Measurements from ENCODE around the gene CIAO1.

DNA sequence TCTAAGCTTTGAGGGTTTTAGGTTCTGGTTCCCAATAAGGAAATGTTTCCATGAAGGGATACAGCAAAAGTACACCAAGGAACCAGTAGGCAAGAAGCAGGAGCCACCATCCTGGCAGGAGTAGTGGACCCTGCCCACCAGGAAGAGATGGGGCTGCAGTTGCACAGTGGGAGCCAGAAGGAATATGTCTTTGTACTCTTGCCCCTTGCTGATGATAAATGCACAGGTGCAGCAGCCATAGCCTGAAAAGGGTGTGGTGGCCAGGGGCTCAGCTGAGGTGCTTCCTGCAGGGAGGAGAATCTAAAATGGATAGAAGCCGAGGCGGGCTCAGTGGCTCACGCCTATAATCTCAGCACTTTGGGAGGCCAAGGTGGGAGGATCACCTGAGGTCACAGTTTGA is 27.8 kb upstream of the CIAO1 start:
- TF ChIP-seq, protein P1, sequence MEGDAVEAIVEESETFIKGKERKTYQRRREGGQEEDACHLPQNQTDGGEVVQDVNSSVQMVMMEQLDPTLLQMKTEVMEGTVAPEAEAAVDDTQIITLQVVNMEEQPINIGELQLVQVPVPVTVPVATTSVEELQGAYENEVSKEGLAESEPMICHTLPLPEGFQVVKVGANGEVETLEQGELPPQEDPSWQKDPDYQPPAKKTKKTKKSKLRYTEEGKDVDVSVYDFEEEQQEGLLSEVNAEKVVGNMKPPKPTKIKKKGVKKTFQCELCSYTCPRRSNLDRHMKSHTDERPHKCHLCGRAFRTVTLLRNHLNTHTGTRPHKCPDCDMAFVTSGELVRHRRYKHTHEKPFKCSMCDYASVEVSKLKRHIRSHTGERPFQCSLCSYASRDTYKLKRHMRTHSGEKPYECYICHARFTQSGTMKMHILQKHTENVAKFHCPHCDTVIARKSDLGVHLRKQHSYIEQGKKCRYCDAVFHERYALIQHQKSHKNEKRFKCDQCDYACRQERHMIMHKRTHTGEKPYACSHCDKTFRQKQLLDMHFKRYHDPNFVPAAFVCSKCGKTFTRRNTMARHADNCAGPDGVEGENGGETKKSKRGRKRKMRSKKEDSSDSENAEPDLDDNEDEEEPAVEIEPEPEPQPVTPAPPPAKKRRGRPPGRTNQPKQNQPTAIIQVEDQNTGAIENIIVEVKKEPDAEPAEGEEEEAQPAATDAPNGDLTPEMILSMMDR (IDR thresholded peaks at IDR 0.05; ENCODE audit: low read depth, low read length, missing input control) = no peak
- no peak for TF ChIP-seq EGR1 (IDR thresholded peaks at IDR 0.05; ENCODE audit: low read depth in 2 of 2)
- no peak for TF ChIP-seq REST (IDR thresholded peaks at IDR 0.05)
- no peak for TF ChIP-seq YY1 (IDR thresholded peaks at IDR 0.05)
- no peak for TF ChIP-seq SP1 (IDR thresholded peaks at IDR 0.05)
- no peak for TF ChIP-seq TAF1 (conservative IDR thresholded peaks at IDR 0.05)
- no peak for TF ChIP-seq MAX (IDR thresholded peaks at IDR 0.05)
- TF ChIP-seq ATF3 (IDR thresholded peaks at IDR 0.05) = no peak

All from liver (tissue), 3 donors.